Colon (tissue), 2 donors: ENCODE data around the gene TDRD9.
"Not testable (repeated sequence)": the region's sequence is repeated elsewhere in the genome, so short reads cannot be mapped to it uniquely, and the experiment has no call there.

Experiments used
- FAIRE-seq: peaks from 2 replicates; lab custom pipeline; 2012; peaks lifted over from hg19 to GRCh38; lab: Jason Lieb, UNC
- donor health status: control.
- donor health status: control.

Gene TDRD9

GRCh38 chr14:103920981-103921854, 7.0 kb upstream of the TDRD9 start:
- FAIRE-seq: no peak

DNA sequence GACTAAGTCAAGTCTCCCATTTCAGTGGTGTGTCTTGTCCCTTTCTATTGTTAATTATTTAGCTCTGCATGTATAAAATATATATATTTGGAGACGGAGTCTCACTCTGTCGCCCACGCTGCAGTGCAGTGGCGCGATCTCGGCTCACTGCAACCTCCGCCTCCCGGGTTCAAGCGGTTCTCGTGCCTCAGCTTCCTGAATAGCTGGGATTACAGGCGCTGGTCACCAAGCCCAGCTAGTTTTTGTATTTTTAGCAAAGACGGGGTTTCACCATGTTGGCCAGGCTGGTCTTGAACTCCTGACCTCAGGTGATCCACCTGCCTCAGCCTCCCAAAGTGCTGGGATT, 6.4 kb upstream of the TDRD9 start:
- FAIRE-seq: not testable (repeated sequence)

DNA sequence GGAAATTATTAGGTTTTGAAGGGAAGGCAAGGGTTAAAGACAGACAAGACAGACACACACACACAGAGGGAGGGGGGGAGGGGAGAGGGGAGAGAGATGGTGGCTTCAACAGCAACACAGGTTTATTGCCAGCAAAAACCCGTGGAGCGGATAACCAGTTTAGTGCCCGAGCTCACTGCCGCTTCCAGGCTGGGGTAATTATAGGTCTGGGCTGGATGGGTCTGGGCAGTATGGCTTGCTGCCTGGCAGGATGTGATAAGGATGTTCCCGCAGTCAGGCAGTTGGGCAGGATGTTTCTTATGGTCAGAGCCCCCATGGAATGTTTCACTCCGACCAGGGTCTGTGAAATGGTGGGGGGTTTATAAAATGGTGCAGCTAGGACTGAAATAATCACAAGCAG, 4.4 kb upstream of the TDRD9 start:
- no peak for FAIRE-seq

DNA sequence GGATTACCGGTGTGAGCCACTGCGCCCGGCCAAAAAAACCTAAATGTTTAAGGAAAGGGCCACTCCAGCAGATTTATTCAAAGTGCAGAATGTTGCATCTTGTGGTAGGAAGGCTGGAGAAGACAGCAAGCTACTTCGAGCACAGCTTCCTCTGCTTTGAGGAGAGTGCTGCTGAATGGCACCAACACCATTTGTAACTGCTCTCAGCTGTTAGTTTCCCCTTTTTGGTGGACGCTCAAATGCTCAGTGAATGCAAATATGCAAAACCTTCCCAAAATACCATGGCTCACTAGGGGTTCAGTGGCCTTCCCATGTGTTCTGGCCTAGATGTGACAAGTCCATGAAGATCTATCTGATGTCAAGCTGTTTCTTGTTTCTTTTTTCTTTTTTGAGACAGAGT, 2.9 kb upstream of the TDRD9 start:
- no peak for FAIRE-seq

DNA sequence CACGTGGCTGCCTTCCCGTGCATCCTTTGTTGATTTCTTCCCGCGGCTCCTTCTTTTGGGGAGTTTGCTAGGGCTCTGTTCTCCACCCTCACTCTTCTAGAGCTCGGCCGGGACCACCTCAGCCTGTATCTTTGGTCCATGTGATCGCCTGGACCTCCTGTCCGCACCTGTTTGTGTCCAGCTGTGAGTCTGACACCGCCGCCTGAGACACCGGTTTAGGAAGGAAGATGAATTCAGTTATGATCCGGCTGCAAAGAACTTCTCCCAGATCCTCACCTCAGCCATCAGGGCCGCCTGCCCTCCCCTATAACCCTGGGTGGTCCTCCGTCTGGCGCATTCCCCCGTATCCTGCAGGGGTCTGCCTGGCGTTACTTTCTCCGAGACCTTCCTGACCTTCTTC, 690 bp upstream of the TDRD9 start:
- FAIRE-seq: no peak

DNA sequence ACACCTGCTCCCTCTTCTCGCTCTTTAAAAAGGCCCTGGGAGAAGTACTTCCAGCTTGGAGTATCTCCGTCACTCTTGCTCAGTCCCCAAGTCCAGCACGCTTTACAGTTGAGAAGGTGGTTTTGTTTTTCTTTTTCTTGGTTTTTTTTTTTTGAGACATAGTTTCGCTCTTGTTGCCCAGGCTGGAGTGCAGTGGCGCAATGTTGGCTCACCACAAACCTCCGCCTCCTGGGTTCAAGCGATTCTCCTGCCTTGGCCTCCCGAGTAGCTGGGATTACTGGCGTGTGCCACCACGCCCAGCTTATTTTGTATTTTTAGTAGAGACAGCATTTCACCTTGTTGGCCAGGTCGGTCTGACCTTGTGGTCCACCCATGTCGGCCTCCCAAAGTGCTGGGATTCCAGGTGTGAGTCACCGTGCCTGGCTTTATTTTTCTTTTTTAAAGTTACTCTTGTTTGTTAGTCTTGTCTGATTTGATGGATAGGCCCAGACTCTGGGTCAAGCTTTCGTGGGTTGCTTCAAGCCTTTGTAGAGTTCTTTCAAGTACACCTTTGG, 1.9 kb downstream of the TDRD9 start:
- no peak for FAIRE-seq

- no peak for FAIRE-seq
Measured at GRCh38 chr14:103931422-103931821, 3.2 kb downstream of the TDRD9 start.

DNA sequence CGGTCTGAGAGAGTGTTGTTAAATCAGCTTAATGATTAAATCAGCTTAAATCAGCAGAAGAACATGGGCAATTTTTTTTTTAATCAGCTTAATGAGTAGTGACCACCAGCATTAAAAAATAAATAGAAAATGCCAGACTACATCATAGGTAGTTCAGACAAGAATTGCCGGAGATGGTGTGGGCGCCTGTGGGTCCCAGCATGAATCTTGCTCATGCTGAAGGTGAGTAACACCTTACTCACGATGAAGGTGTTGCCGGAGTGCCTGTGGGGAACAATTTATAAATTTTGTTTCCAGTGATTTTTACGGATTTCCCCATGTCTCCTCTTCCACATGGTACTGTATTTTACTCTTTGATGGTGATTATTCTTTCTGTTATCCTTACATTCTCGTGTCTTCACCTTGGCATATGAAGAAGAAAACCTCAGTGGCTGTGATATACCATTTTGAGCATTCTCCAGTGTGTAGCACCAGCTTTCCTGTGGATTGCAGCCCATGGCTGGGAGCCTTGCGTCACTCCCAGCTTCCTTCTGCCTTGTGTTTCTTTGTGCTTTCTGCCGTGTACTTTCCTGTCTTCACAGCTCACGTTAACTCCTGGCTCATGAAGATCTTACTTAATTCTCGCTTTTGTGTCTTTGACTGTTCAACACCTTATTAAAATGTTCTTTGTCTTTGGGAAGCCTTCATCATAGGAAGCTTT, 4.7 kb downstream of the TDRD9 start:
- no peak for FAIRE-seq

DNA sequence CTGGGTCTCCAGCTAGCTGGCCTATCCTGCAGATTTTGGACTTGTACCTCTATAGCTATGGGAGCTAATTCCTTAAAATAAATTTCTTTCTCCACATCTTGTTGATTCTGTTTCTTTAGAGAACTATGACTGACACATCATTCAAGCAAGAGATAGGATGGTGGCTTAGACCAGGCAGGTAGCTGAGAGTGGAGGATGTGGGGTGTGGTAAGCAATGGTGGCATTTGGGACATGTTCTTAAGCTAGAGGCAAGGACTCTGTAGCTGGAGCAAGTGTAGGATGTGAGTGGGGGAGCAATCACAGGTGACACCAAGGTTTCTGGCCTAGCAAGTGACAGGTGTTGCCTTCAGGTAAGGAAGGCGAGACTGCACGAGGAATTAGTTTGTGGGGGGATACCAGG, 6.8 kb downstream of the TDRD9 start:
- FAIRE-seq: no peak

- no peak for FAIRE-seq
Measured at GRCh38 chr14:103941462-103941861, 13.2 kb downstream of the TDRD9 start.

GRCh38 chr14:103941973-103942736, 13.9 kb downstream of the TDRD9 start, which contains the start of gene RD3L:
Gene RD3L, minus strand, starts transcription at chr14:103942529. Its CDS starts 834 bp downstream, at chr14:103941695.
- FAIRE-seq: no peak

GRCh38 chr14:103943673-103944072, 15.4 kb downstream of the TDRD9 start:
- FAIRE-seq: no peak

GRCh38 chr14:103946975-103947374, 18.7 kb downstream of the TDRD9 start:
- FAIRE-seq: no peak

DNA sequence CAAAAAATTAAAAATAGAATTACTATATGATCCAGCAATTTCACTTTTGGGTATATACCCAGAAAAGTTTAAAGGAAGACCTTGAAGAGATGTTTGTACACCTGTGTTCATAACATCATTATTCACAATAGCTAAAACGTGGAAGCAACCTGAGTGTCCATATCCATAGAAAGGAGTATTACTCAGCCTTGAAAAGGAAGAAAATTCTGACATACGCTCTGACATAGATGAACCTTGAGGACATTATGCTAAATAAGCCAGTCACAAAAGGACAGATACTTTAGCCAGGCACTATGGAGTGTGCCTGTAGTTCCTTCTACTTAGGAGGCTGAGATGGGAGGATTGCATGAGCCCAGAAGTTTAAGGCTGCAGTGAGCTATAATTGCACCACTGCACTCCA, 20.2 kb downstream of the TDRD9 start:
- no peak for FAIRE-seq

DNA sequence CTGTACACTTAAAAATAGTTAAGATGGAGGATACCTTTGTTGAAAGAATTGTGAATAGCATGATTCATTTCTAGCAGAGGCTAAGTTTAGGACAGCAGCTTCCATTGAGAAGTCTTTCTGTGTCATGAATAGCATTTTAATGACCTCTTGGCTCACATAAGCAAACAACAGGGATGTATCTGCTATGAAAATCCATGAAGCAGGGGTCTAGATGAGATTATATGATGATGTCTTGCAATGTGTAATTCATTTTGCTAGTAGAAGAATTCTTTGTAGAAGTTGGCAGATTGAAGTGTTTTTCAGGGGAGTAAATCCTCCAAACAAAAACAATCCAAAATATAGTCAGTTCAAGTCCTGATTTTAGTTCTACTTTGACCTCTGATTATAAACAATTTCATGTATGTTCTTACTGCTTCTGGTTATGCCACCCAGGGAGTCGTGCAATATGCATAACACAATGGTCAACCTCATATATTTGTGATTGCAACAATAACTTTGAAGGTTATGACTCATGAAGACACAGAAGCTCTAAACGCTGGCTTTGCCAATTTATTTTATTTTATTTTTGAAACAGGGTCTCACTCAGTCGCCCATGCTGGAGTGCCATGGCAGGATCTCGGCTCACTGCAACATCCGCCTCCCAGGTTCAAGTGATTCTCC, 21.0 kb downstream of the TDRD9 start:
- no peak for FAIRE-seq

DNA sequence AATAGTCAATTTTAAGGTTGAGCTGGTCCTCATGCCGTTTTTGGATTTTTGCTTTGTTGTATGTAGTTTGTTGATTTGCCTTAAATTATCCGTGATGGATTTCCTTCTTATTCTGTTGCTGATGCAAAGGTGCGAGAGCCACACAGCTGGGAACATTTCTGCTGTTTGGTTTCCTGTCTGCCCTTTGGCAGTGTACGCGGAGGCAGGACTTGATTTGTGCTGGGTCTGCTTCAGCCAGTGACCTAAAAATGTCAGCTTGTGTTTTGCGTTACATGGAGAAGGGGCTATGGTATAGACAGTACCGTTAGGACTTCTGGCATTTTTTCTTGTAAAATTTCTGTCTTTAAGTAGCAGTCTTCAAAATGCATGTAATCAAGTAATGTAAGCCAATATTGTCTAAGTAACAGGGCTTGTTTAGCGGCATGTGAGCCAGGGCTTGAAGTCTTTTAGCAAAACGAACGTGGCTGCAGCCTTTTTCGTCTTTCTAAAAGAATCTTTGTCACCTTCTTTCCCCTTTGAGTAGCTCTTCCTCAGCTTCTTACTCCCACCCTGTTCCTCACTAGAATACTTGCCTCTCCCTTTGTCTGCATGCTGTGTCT, 32.3 kb downstream of the TDRD9 start:
- no peak for FAIRE-seq

DNA sequence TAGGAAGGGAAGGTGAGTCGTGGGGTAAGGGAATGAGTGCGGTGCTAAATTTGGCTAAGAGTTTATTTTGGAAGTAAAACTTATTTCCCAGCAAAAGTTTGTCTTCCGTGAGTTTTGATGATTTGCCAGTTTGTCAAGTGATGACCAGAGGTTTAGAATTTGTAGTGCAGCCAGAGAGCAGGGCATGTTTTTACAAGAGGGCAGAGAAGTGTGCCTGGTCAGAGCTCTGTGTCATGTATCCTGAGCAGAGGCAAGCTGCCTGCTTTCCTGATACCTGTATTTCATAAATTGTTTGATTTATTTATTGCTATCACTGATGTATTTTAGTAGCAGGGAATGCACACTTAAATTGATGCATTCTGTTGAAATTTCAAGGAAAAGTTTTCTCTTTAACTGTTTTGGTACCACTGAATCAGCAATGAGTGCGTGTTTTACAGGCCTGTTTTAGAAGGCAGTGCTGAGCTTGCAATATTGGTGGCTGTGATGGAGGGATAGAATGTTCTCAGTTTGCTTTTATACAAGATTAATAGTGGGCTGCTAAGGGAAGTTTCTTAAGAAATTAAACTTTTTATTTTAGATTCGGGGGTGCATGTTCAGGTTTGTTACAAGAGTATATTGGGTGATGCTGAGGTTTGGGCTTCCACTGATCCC, 33.8 kb downstream of the TDRD9 start:
- no peak for FAIRE-seq

DNA sequence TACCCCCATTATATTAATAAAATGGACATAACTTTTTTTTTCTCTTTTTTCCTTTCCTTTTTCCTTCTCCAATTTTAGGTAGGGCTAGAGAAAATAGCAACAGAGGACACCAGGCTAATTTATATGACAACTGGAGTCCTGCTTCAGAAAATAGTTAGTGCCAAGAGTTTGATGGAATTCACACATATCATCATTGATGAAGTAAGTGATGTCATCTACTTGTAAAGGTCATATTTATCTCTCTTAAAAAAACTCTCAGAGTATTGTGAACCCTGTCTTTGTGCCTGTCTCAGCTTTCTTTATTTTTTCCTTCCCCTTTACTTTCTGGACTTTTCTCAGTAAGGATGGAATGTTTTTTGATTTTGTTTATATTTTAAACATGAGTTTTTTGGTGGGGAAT, 38.4 kb downstream of the TDRD9 start:
- no peak for FAIRE-seq

GRCh38 chr14:103969961-103970360, 41.7 kb downstream of the TDRD9 start:
- FAIRE-seq: no peak

GRCh38 chr14:103973354-103973753, 45.1 kb downstream of the TDRD9 start:
- FAIRE-seq: no peak

- no peak for FAIRE-seq
Measured at GRCh38 chr14:103974575-103974974, 46.3 kb downstream of the TDRD9 start.
